LNCAP (cell line): ENCODE measurements around the gene HEXIM1.

ENCODE experiments used
- CTCF ChIP-seq: fragments of 450-650 bp; IDR thresholded peaks from 2 replicates; pipeline ENCODE4 v1.5.1; 2017; ENCODE audit warnings: mild to moderate bottlenecking

The HEXIM1 gene

GRCh38 chr17:45143094-45143670, 5.1 kb upstream of the HEXIM1 start:
- TF ChIP-seq CTCF = no peak

DNA sequence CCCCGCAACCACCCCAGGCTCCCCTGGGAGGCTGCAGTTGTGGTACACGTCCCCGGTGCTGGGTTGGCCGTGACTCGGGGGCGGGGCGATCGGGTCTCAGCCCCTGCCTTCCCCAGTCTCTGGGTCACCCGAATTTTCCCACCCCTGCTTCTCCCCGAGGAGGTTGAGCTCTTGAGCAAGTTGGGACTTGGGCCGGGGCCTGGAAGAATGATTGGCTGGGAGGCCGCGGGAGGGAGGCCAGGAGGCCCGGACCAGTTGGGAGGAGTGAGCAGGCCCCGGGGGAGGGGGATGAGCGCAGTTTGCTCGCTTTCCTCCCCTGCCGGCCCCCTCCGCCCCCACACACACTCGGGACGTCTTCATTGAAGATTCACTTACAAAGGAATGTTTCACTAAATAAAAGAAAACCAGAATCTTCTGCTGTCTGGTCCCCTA, 4.5 kb upstream of the HEXIM1 start:
- no peak for TF ChIP-seq CTCF

GRCh38 chr17:45144199-45145034, 3.9 kb upstream of the HEXIM1 start:
- no peak for TF ChIP-seq CTCF

- TF ChIP-seq CTCF = no peak
Measured at GRCh38 chr17:45145035-45145389, 3.3 kb upstream of the HEXIM1 start.

- no peak for TF ChIP-seq CTCF
Measured at GRCh38 chr17:45146166-45146565, 2.1 kb upstream of the HEXIM1 start.

GRCh38 chr17:45146592-45146889, 1.7 kb upstream of the HEXIM1 start:
- TF ChIP-seq CTCF = no peak

GRCh38 chr17:45146890-45147580, 1.2 kb upstream of the HEXIM1 start:
- TF ChIP-seq CTCF = no peak
